ENCODE measurements around the gene ARSG.

Gene ARSG

DNA sequence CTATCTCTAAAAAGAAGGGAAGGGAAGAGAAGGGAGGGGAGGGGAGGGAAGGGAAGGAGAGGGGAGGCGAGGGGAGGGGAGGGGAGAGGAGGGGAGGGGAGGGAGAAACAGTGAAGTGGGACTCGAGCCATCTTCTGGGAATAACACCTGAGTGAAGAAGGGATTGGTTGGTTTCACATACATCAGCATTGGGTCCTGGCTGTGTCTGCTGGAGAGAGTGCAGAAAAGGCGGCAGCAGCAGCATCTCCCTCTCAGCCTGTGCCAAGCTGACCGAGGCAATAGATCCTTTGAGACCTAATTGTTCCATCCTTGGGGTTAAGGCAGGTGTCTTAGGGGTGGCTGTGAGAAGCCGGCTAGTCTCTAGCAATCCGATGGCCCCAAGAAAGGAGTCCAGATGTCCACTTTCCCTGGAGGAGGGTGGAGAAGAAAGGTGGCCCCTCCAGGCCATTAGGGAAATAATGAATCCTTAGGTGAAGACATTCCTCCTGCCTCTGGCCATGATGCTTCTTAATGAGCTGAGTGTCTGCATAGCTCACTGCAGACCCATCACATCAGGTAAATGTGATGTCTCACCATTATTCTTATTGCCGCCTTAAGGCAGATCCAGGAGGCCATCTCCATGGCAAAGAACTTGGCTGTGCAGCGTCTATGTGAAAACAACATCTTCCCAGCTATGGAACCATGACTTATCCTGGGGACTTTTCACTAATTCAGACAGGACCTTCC, 94.4 kb downstream of the ARSG start:
- TF ChIP-seq SUZ12 (IDR thresholded peaks at IDR 0.05): no peak
- TF ChIP-seq ZNF384 (IDR thresholded peaks at IDR 0.05): no peak
- TF ChIP-seq L3MBTL2 (conservative IDR thresholded peaks at IDR 0.05): no peak
- TF ChIP-seq TARDBP (IDR thresholded peaks at IDR 0.05): no peak
- no peak for TF ChIP-seq ELF4 (IDR thresholded peaks at IDR 0.05)
- no peak for TF ChIP-seq FOXK2 (IDR thresholded peaks at IDR 0.05)
- TF ChIP-seq LEF1 (IDR thresholded peaks at IDR 0.05; ENCODE audit: borderline replicate concordance): no peak
- no peak for TF ChIP-seq HDGF (IDR thresholded peaks at IDR 0.05; ENCODE audit: borderline replicate concordance)
- no peak for TF ChIP-seq FOXA1 (IDR thresholded peaks at IDR 0.05)
- no peak for TF ChIP-seq PKNOX1 (IDR thresholded peaks at IDR 0.05)
- no peak for TF ChIP-seq NFRKB (IDR thresholded peaks at IDR 0.05)
- DNase-seq (ENCODE audit: extremely low spot score): no peak
- ChIA-PET POLR2A (no interaction called here), CTCF (interaction anchor here (1.2 kb wide), 1 partner anchor 13 kb away, joined by 5 read pairs; no protein-coding TSS in a partner anchor)

GRCh38 chr17:68387435-68388218, 96.3 kb downstream of the ARSG start:
- POLR2A ChIA-PET: interaction anchor here (1.1 to 1.8 kb wide), 2 partner anchors 11 to 96 kb away, joined by 3 to 5 read pairs; partner anchors contain the start of genes ARSG and SLC16A6
- no peak for DNase-seq (ENCODE audit: extremely low spot score)
- CTCF ChIA-PET: interaction anchor here (0.7 to 1.3 kb wide), 2 partner anchors 11 to 66 kb away, joined by 3 to 6 read pairs; no protein-coding TSS in a partner anchor
- TF ChIP-seq FOXK2 (IDR thresholded peaks at IDR 0.05) (no peak), ARNT (IDR thresholded peaks at IDR 0.05) (no peak), NFRKB (IDR thresholded peaks at IDR 0.05) (no peak), BHLHE40 (IDR thresholded peaks at IDR 0.05; ENCODE audit: borderline replicate concordance) (no peak)

DNA sequence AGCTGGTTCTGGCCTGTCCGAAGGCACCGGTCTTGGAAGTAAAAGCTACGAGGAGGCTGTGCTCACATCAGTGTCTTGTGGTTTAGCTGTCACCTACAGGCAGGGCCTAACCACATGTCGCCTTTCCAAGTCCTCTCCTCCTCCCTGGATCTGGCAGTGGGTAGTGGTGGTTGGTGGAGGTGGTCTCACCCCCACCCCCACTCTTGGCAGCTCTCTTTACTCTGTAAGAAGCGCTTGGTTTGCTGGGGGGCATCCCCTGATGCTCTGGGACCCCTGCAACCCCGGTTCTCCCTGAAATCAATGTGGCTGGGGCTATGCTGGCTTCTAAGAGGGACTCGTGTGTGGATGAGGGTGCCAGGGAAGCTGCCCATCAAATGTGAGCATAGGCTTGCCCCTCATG, 97.7 kb downstream of the ARSG start:
- ChIA-PET POLR2A (interaction anchor here (1.1 kb wide), 1 partner anchor 98 kb away, joined by 3 read pairs; the partner anchor contains the start of genes ARSG and SLC16A6), CTCF (no interaction called here)
- TF ChIP-seq BHLHE40 (IDR thresholded peaks at IDR 0.05; ENCODE audit: borderline replicate concordance): no peak
- DNase-seq (ENCODE audit: extremely low spot score): no peak

GRCh38 chr17:68390888-68391545, 99.7 kb downstream of the ARSG start:
- POLR2A ChIA-PET: no interaction called here
- no peak for TF ChIP-seq NFRKB (IDR thresholded peaks at IDR 0.05)
- no peak for TF ChIP-seq SP1 (IDR thresholded peaks at IDR 0.05)
- TF ChIP-seq L3MBTL2 (conservative IDR thresholded peaks at IDR 0.05): no peak
- no peak for TF ChIP-seq FOXK2 (IDR thresholded peaks at IDR 0.05)
- TF ChIP-seq PKNOX1 (IDR thresholded peaks at IDR 0.05): no peak
- TF ChIP-seq LEF1 (IDR thresholded peaks at IDR 0.05; ENCODE audit: borderline replicate concordance): no peak
- TF ChIP-seq FOXM1 (IDR thresholded peaks at IDR 0.05; ENCODE audit: borderline replicate concordance): no peak
- TF ChIP-seq TARDBP (IDR thresholded peaks at IDR 0.05): no peak
- TF ChIP-seq ELF4 (IDR thresholded peaks at IDR 0.05): no peak
- TF ChIP-seq CTBP1 (IDR thresholded peaks at IDR 0.05; ENCODE audit: borderline replicate concordance): no peak
- no peak for TF ChIP-seq ZNF384 (IDR thresholded peaks at IDR 0.05)
- no peak for TF ChIP-seq BHLHE40 (IDR thresholded peaks at IDR 0.05; ENCODE audit: borderline replicate concordance)
- TF ChIP-seq FOXA1 (IDR thresholded peaks at IDR 0.05): no peak
- TF ChIP-seq SUZ12 (IDR thresholded peaks at IDR 0.05): no peak
- TF ChIP-seq HDGF (IDR thresholded peaks at IDR 0.05; ENCODE audit: borderline replicate concordance): no peak
- no peak for TF ChIP-seq ARNT (IDR thresholded peaks at IDR 0.05)
- DNase-seq (ENCODE audit: extremely low spot score): no peak
- CTCF ChIA-PET: interaction anchor here (0.6 to 1.2 kb wide), 2 partner anchors 8 to 11 kb away, joined by 3 read pairs; no protein-coding TSS in a partner anchor

- CTCF ChIA-PET: interaction anchor here (1.2 kb wide), 1 partner anchor 7 kb away, joined by 3 read pairs; no protein-coding TSS in a partner anchor
- no peak for TF ChIP-seq FOXM1 (IDR thresholded peaks at IDR 0.05; ENCODE audit: borderline replicate concordance)
- no peak for TF ChIP-seq SP1 (IDR thresholded peaks at IDR 0.05)
- TF ChIP-seq NFRKB (IDR thresholded peaks at IDR 0.05): no peak
- TF ChIP-seq ELF4 (IDR thresholded peaks at IDR 0.05): no peak
- no peak for TF ChIP-seq PKNOX1 (IDR thresholded peaks at IDR 0.05)
- TF ChIP-seq L3MBTL2 (conservative IDR thresholded peaks at IDR 0.05): no peak
- TF ChIP-seq ZNF384 (IDR thresholded peaks at IDR 0.05): no peak
- no peak for TF ChIP-seq SUZ12 (IDR thresholded peaks at IDR 0.05)
- TF ChIP-seq TARDBP (IDR thresholded peaks at IDR 0.05): no peak
- no peak for DNase-seq (ENCODE audit: extremely low spot score)
- POLR2A ChIA-PET: no interaction called here
Measured at GRCh38 chr17:68391561-68392268, 100.4 kb downstream of the ARSG start.
